Breast epithelium (tissue), 3 donors: ENCODE data around the gene SLC10A3.

Experiments
- CTCF ChIP-seq, 3 donors: fragments of 450-650 bp; IDR thresholded peaks; one replicate each; pipeline ENCODE4 v1.5.1; 2016 to 2017; ENCODE audit warnings: antibody characterized with exemption in 3 of 3, mild to moderate bottlenecking in 3 of 3, moderate library complexity in 3 of 3
- POLR2AphosphoS5 ChIP-seq, 3 donors: sonication (generic); formaldehyde crosslinking; IDR thresholded peaks; one replicate each; pipeline ENCODE4 v1.6.1; 2017; ENCODE audit warnings: antibody characterized with exemption in 3 of 3

- TF ChIP-seq CTCF (IDR thresholded peaks at IDR 0.05) (no peak), POLR2AphosphoS5 (IDR thresholded peaks at IDR 0.05) (no peak)
Observed at GRCh38 chrX:154482786-154483185, 7.6 kb downstream of the SLC10A3 start.
